Neural cell (in vitro differentiated cells): ENCODE measurements around the gene HOXA5. TPM values are rescaled to one million over a fixed set of nuclear protein-coding genes. Genes with fewer than 3 reads are reported as not detected.
A peak's percentile ranks its signal among the peaks of the same experiment; 100 is the strongest.

Experiments used
- H2AFZ ChIP-seq: fragments of 200-600, 300-800 bp; sonication (generic), shearing (Covaris generic); 2 replicates; pipeline ENCODE4 v1.6.0; 2014; ENCODE audit warnings: low read depth, mild to moderate bottlenecking, antibody characterized with exemption, low read length, moderate library complexity
- H3F3A ChIP-seq: fragments of 200-600 bp; shearing (Covaris generic); 2 replicates; pipeline ENCODE4 v1.6.1; 2016; ENCODE audit warnings: mild to moderate bottlenecking, moderate library complexity, mixed read lengths, antibody characterized with exemption, low read length; ENCODE audit not compliant: insufficient read depth, poor library complexity, severe bottlenecking
- H3K27ac ChIP-seq: fragments of 200-600, 300-800 bp; sonication (generic), shearing (Covaris generic); 2 replicates; pipeline ENCODE4 v1.5.1; 2014; ENCODE audit warnings: mild to moderate bottlenecking, low read length, moderate library complexity
- H3K27me3 ChIP-seq: fragments of 300-800, 200-600 bp; sonication (generic), shearing (Covaris generic); 2 replicates; pipeline ENCODE4 v1.6.0; 2014; ENCODE audit warnings: mild to moderate bottlenecking, low read depth, low read length, moderate library complexity; ENCODE audit not compliant: insufficient read depth
- H3K36me3 ChIP-seq: fragments of 300-800, 200-600 bp; sonication (generic), shearing (Covaris generic); 2 replicates; pipeline ENCODE4 v1.5.1; 2014; ENCODE audit warnings: mild to moderate bottlenecking, antibody characterized with exemption, low read length, moderate library complexity; ENCODE audit not compliant: insufficient read depth
- H3K4me2 ChIP-seq: fragments of 300-800, 200-600 bp; sonication (generic), shearing (Covaris generic); 2 replicates; pipeline ENCODE4 v1.6.0; 2014; ENCODE audit warnings: mild to moderate bottlenecking, low read length
- H3K4me3 ChIP-seq: fragments of 300-800, 200-600 bp; sonication (generic), shearing (Covaris generic); 2 replicates; pipeline ENCODE4 v1.5.1; 2014; ENCODE audit warnings: mild to moderate bottlenecking, low read length, moderate library complexity
- H3K79me2 ChIP-seq: fragments of 200-600 bp; shearing (Covaris generic); replicated peaks from 2 replicates; pipeline ENCODE4 v1.6.0; 2014; ENCODE audit warnings: mild to moderate bottlenecking, low read length, moderate library complexity; ENCODE audit not compliant: insufficient read depth
- H3K9ac ChIP-seq: fragments of 300-800, 200-600 bp; sonication (generic), shearing (Covaris generic); 2 replicates; pipeline ENCODE4 v1.6.1; 2016; ENCODE audit warnings: mild to moderate bottlenecking, low read length, mixed read lengths
- H3K9me2 ChIP-seq: fragments of 200-600 bp; shearing (Covaris generic); 2 replicates; pipeline ENCODE4 v1.6.1; 2016; ENCODE audit warnings: mild to moderate bottlenecking, low read length, mixed read lengths; ENCODE audit not compliant: insufficient read depth
- H3K9me3 ChIP-seq: fragments of 200-600, 300-800 bp; sonication (generic), shearing (Covaris generic); 2 replicates; pipeline ENCODE4 v1.6.1; 2016; ENCODE audit warnings: mild to moderate bottlenecking, mixed run types, low read length, moderate library complexity, mixed read lengths
- H4K20me1 ChIP-seq: fragments of 200-600 bp; shearing (Covaris generic); 2 replicates; pipeline ENCODE4 v1.6.1; 2016; ENCODE audit warnings: mild to moderate bottlenecking, mixed run types; ENCODE audit not compliant: insufficient read depth
- CTCF ChIP-seq: fragments of 450-650 bp; IDR thresholded peaks from 2 replicates; pipeline ENCODE4 v1.5.1; 2014; ENCODE audit warnings: antibody characterized with exemption, mild to moderate bottlenecking, moderate library complexity; ENCODE audit not compliant: poor library complexity, severe bottlenecking
- EP300 ChIP-seq: fragments of 450-650 bp; conservative IDR thresholded peaks from 2 replicates; pipeline ENCODE4 v1.6.1; 2014; ENCODE audit warnings: antibody characterized with exemption, mild to moderate bottlenecking, moderate library complexity; ENCODE audit not compliant: poor library complexity, severe bottlenecking
- EZH2 ChIP-seq: fragments of 200-600, 300-800 bp; shearing (Covaris generic), sonication (generic); IDR thresholded peaks from 2 replicates; pipeline ENCODE4 v1.6.1; 2014; ENCODE audit warnings: antibody characterized with exemption, low read length, borderline replicate concordance, mild to moderate bottlenecking; ENCODE audit not compliant: insufficient read depth, poor library complexity, severe bottlenecking
- MXI1 ChIP-seq: fragments of 450-650 bp; conservative IDR thresholded peaks from 2 replicates; pipeline ENCODE4 v1.6.1; 2014; ENCODE audit warnings: antibody characterized with exemption, mild to moderate bottlenecking; ENCODE audit not compliant: poor library complexity, severe bottlenecking
- POLR2AphosphoS5 ChIP-seq: IDR thresholded peaks from 2 replicates; pipeline ENCODE4 v1.6.1; 2012
- RAD21 ChIP-seq: fragments of 450-650 bp; conservative IDR thresholded peaks from 2 replicates; pipeline ENCODE4 v1.6.1; 2014; ENCODE audit warnings: antibody characterized with exemption, mild to moderate bottlenecking, moderate library complexity
- REST ChIP-seq: IDR thresholded peaks from 2 replicates; pipeline ENCODE4 v1.6.1; 2012; ENCODE audit warnings: borderline replicate concordance
- SMC3 ChIP-seq: fragments of 450-650 bp; conservative IDR thresholded peaks from 2 replicates; pipeline ENCODE4 v1.6.1; 2014; ENCODE audit warnings: antibody characterized with exemption, mild to moderate bottlenecking, moderate library complexity; ENCODE audit not compliant: poor library complexity
- TAF1 ChIP-seq: IDR thresholded peaks from 2 replicates; pipeline ENCODE4 v1.6.1; 2012; ENCODE audit warnings: low read depth
- polyA plus RNA-seq: library from polyadenylated mRNA; depleted of rRNA; stranded (reverse); fragments of >200 nt; gene quantifications from 2 replicates; pipeline ENCODE4 v1.2.3, GENCODE V29; 2014

Gene HOXA5
- polyA plus RNA-seq, 1 donor from 2014 or later, result not detected

- Histone ChIP-seq H3K9me3 (peaks cover 33% of the 10 kb centered on the region), H3K27ac (no peak overlapping the region), H3K27me3 (peaks cover 99% of the 10 kb centered on the region), H3K4me2 (peak overlapping the region; percentile 76), H3K36me3 (no peaks in the 10 kb centered on the region), H3K9ac (peak overlapping the region; percentile 45), H2AFZ (no peak overlapping the region), H3F3A (no peaks in the 10 kb centered on the region), H3K9me2 (no peaks in the 10 kb centered on the region), H4K20me1 (no peaks in the 10 kb centered on the region), H3K4me3 (peak overlapping the region; percentile 76), H3K79me2 (no peaks in the 10 kb centered on the region)
- TF ChIP-seq REST (no peak), EP300 (no peak)
These were observed 17.8 kb upstream of the HOXA5 start for GRCh38 chr7:27161214-27161720.

- H3K9ac ChIP-seq, result peak overlapping the region; percentile 45
- no peaks in the 10 kb centered on the region for H4K20me1 ChIP-seq
These were observed 17.2 kb upstream of the HOXA5 start for GRCh38 chr7:27160546-27161213.

More at GRCh38 chr7:27160546-27161213, 17.2 kb upstream of the HOXA5 start:
- no peaks in the 10 kb centered on the region for H3F3A ChIP-seq
- H3K36me3 ChIP-seq, result no peaks in the 10 kb centered on the region
- H3K79me2 ChIP-seq, result no peaks in the 10 kb centered on the region
- TF ChIP-seq CTCF (peak; percentile 98), RAD21 (peak; percentile 99), EZH2 (no peak), POLR2AphosphoS5 (no peak), REST (no peak), TAF1 (no peak), MXI1 (peak; percentile 27), EP300 (peak; percentile 24), SMC3 (peak; percentile 98)
- no peak overlapping the region for H3K27ac ChIP-seq
- peaks cover 99% of the 10 kb centered on the region for H3K27me3 ChIP-seq
- peak overlapping the region; percentile 76 for H3K4me3 ChIP-seq
- peaks cover 32% of the 10 kb centered on the region for H3K9me3 ChIP-seq
- peak overlapping the region; percentile 76 for H3K4me2 ChIP-seq
- H2AFZ ChIP-seq, result peak overlapping the region; percentile 73
- H3K9me2 ChIP-seq, result no peaks in the 10 kb centered on the region
